Measurements from ENCODE around the gene NDUFS2.

The NDUFS2 gene

GRCh38 chr1:161172776-161173376 is 29.3 kb upstream of the NDUFS2 start:
- DNase-seq, result no peak

GRCh38 chr1:161173711-161174110 is 28.5 kb upstream of the NDUFS2 start:
- DNase-seq, result no peak

- no peak for DNase-seq
Measured at GRCh38 chr1:161174911-161175310, 27.3 kb upstream of the NDUFS2 start.

- no peak for DNase-seq
Measured at GRCh38 chr1:161175771-161176453, 26.3 kb upstream of the NDUFS2 start.

- no peak for DNase-seq
Measured at GRCh38 chr1:161176468-161177111, 25.6 kb upstream of the NDUFS2 start.

- peak; percentile 80 to 90 (median 87) for DNase-seq
Measured at GRCh38 chr1:161177112-161177935, 24.8 kb upstream of the NDUFS2 start, which contains the start of gene B4GALT3. Gene B4GALT3, minus strand, starts transcription at chr1:161177507. Its CDS starts 1,447 bp downstream, at chr1:161176060.

GRCh38 chr1:161177936-161178244 is 24.3 kb upstream of the NDUFS2 start:
- no peak for DNase-seq

- DNase-seq, result no peak
Measured at GRCh38 chr1:161179698-161180097, 22.5 kb upstream of the NDUFS2 start.

GRCh38 chr1:161180639-161181038 is 21.5 kb upstream of the NDUFS2 start:
- DNase-seq, result peak in 1 of 5 donors; percentile 41

- DNase-seq, result peak in 2 of 5 donors; percentile 19 to 91
Measured at GRCh38 chr1:161182214-161182613, 20.0 kb upstream of the NDUFS2 start.

GRCh38 chr1:161185282-161185682 is 16.9 kb upstream of the NDUFS2 start:
- peak; percentile 50 to 94 (median 69) for DNase-seq

GRCh38 chr1:161185732-161186311 is 16.3 kb upstream of the NDUFS2 start:
- no peak for DNase-seq

- DNase-seq, result no peak
Measured at GRCh38 chr1:161187311-161187710, 14.9 kb upstream of the NDUFS2 start.

- DNase-seq, result no peak
Measured at GRCh38 chr1:161188381-161188780, 13.8 kb upstream of the NDUFS2 start.

GRCh38 chr1:161189036-161189435 is 13.1 kb upstream of the NDUFS2 start:
- no peak for DNase-seq

GRCh38 chr1:161190962-161191521 is 11.1 kb upstream of the NDUFS2 start:
- DNase-seq, result no peak

- no peak for DNase-seq
Measured at GRCh38 chr1:161191971-161192370, 10.2 kb upstream of the NDUFS2 start.

- DNase-seq, result peak; percentile 30 to 79 (median 47)
Measured at GRCh38 chr1:161192476-161193465, 9.4 kb upstream of the NDUFS2 start.

- no peak for DNase-seq
Measured at GRCh38 chr1:161193561-161194235, 8.5 kb upstream of the NDUFS2 start.

GRCh38 chr1:161195171-161195570 is 7.0 kb upstream of the NDUFS2 start:
- DNase-seq, result no peak

- no peak for DNase-seq
Measured at GRCh38 chr1:161196111-161196510, 6.1 kb upstream of the NDUFS2 start.
